Gastroesophageal sphincter (tissue), 4 donors: ENCODE data around the gene GABPB1. TPM values are rescaled to one million over a fixed set of nuclear protein-coding genes. Genes with fewer than 3 reads are reported as not detected.

ENCODE experiments used
- ATAC-seq: fragments of 150-250 bp; one replicate; pipeline ENCODE4 v1.9.1; 2016; ENCODE audit warnings: mild to moderate bottlenecking, moderate library complexity
- H3K27ac ChIP-seq, 4 donors: fragments of 200-600 bp; sonication (generic) in 3 of 4; 1 replicate in 3 of 4; 2 replicates in 1 of 4; pipeline ENCODE4 v1.5.1; 2016 to 2019
- H3K27me3 ChIP-seq: fragments of 200-600 bp; sonication (generic); one replicate; pipeline ENCODE4 v1.5.1; 2019
- H3K36me3 ChIP-seq, 2 donors: fragments of 200-600 bp; sonication (generic); one replicate each; pipeline ENCODE4 v1.5.1; 2019; ENCODE audit warnings: control low read depth in 1 of 2
- H3K4me1 ChIP-seq, 3 donors: fragments of 200-600 bp; sonication (generic); 1 replicate in 2 of 3; 2 replicates in 1 of 3; pipeline ENCODE4 v1.5.1; 2016 to 2019; ENCODE audit warnings: control low read depth in 2 of 3
- H3K4me3 ChIP-seq, 2 donors: fragments of 200-600 bp; sonication (generic); one replicate each; pipeline ENCODE4 v1.5.1; 2019; ENCODE audit warnings: mild to moderate bottlenecking in 1 of 2, moderate library complexity in 1 of 2
- H3K9me3 ChIP-seq, 3 donors: fragments of 200-600 bp; sonication (generic); one replicate each; pipeline ENCODE4 v1.5.1; 2017 to 2019; ENCODE audit warnings: control low read depth in 2 of 3
- CTCF ChIP-seq, 4 experiments: fragments of 200-600 bp in 2 of 4; fragments of 450-650 bp in 2 of 4; sonication (generic) in 1 of 4; IDR thresholded peaks; one replicate each; pipeline ENCODE4 v1.5.1; 2017 to 2019; ENCODE audit warnings: antibody characterized with exemption in 4 of 4, mild to moderate bottlenecking in 2 of 4, moderate library complexity in 2 of 4
- EP300 ChIP-seq: sonication (generic); formaldehyde crosslinking; IDR thresholded peaks from one replicate; pipeline ENCODE4 v1.6.1; 2017; ENCODE audit warnings: antibody characterized with exemption, mild to moderate bottlenecking
- POLR2A ChIP-seq, 2 donors: fragments of 450-650 bp; IDR thresholded peaks; one replicate each; pipeline ENCODE4 v1.6.1; 2017; ENCODE audit warnings: antibody characterized with exemption in 2 of 2, mild to moderate bottlenecking in 2 of 2, moderate library complexity in 1 of 2
- POLR2AphosphoS5 ChIP-seq: sonication (generic); formaldehyde crosslinking; IDR thresholded peaks from one replicate; pipeline ENCODE4 v1.6.1; 2017; ENCODE audit warnings: antibody characterized with exemption
- WGBS, 2 donors: methylation state at CpG; one replicate each; pipeline ENCODE4 v1.1.5; 2018; ENCODE audit warnings: low coverage in 1 of 2; 5-methylcytosine and 5-hydroxymethylcytosine counted together
- total RNA-seq, 4 donors: library from RNA; depleted of rRNA; stranded (reverse); fragments of >200 nt; gene quantifications; one replicate each; pipeline ENCODE4 v1.1.0, GENCODE V29; 2016

Gene GABPB1
- total RNA-seq, 4 donors from 2014 or later: 15.8 to 26.1 (median 17.8) TPM

DNA sequence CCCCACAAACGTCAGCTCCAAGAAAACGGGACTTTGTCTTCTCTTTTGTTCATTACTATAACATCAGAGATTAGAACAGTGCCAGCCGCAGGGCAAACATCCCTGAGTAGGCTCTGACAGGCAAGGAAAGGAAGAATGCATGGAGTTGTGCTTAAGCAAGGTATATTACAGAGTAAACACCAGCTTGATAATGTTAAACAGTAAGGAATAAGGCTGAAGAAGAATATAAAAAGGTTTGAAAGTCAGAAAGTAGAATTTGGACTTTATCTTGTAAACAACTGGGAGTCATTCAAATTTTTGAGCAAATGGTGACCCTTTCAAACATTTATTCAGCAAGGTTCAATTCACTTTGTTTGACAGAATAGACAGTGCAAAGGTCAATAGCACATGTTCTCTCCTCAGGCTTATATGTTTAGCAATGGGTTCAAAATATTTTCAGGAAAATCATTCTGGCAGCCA lies 11.0 kb downstream of the GABPB1 start:
- Histone ChIP-seq H3K27ac (no peak overlapping the region), H3K4me1 (peaks cover 0 to 21% (median 1%) of the 10 kb centered on the region in 3 donors), H3K4me3 (no peak overlapping the region), H3K9me3 (no peaks in the 10 kb centered on the region), H3K27me3 (no peaks in the 10 kb centered on the region), H3K36me3 (no peaks in the 10 kb centered on the region)
- no peak for TF ChIP-seq POLR2A (IDR thresholded peaks at IDR 0.05)
- TF ChIP-seq CTCF (IDR thresholded peaks at IDR 0.05): no peak
- no peak for TF ChIP-seq EP300
- no peak for TF ChIP-seq POLR2AphosphoS5
- 43% methylated on average over 3 of the region's 3 CpGs; no CpG with 5 or more reads in 1 of the 2 donors for WGBS, 2 donors
- no peak for ATAC-seq

DNA sequence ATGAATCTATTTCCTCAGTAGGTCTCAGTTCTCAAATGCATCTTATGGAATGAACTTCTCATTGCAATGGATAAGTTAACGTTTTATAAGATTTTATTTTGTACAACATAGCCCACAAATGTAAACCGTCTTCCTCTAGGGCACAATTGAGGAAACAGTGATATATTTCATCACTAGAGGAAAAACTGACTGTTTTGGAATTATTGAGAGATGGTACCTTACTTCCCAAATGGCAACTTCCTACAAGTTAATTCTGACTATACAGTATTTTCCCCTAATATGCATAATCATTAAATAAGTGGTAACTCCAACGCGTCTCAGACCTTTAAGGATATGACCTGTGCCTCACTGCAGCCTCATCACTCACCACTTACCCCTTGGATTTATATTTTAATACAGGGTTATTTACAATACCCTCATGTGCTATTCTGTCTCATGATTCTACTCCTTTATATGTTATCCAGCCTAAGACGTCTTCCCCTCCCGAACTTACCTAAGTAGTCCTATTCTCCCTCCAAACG lies 13.3 kb downstream of the GABPB1 start:
- Histone ChIP-seq H3K4me1 (peaks cover 0 to 11% (median 0%) of the 10 kb centered on the region in 3 donors), H3K9me3 (no peaks in the 10 kb centered on the region), H3K36me3 (peaks cover 0 to 6% of the 10 kb centered on the region in 2 donors), H3K27me3 (no peaks in the 10 kb centered on the region), H3K4me3 (no peak overlapping the region), H3K27ac (no peak overlapping the region)
- TF ChIP-seq POLR2A (IDR thresholded peaks at IDR 0.05) (no peak), EP300 (no peak), POLR2AphosphoS5 (no peak), CTCF (IDR thresholded peaks at IDR 0.05) (no peak)
- WGBS, 2 donors: 58 to 68% methylated on average over 7 of the region's 7 CpGs
- ATAC-seq: no peak

DNA sequence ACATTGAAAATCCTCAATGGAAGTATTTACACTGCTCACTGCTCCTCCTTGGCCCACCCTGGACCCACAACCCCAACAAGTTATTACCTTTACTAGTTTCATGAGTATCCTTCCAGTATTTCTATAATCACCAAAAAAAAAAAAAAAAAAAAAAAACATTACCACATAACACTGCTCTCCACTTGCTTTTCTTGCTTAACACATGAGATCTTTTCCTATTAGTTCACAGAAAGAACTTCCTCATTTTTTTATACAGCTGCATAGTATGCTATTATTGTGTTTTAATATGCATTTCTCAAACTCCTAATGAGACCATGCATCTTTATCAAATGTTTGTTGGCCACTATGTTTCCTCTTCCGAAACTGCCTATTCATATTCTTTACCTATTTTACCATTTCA lies 14.6 kb downstream of the GABPB1 start:
- Histone ChIP-seq H3K4me3 (no peak overlapping the region), H3K9me3 (no peaks in the 10 kb centered on the region), H3K36me3 (peaks cover 0 to 6% of the 10 kb centered on the region in 2 donors), H3K4me1 (peaks cover 0 to 11% (median 0%) of the 10 kb centered on the region in 3 donors), H3K27me3 (no peaks in the 10 kb centered on the region), H3K27ac (no peak overlapping the region)
- TF ChIP-seq POLR2A (IDR thresholded peaks at IDR 0.05) (no peak), CTCF (IDR thresholded peaks at IDR 0.05) (no peak), POLR2AphosphoS5 (no peak), EP300 (no peak)
- WGBS, 2 donors: 100% methylated on average over 1 of the region's 1 CpG
- no peak for ATAC-seq

DNA sequence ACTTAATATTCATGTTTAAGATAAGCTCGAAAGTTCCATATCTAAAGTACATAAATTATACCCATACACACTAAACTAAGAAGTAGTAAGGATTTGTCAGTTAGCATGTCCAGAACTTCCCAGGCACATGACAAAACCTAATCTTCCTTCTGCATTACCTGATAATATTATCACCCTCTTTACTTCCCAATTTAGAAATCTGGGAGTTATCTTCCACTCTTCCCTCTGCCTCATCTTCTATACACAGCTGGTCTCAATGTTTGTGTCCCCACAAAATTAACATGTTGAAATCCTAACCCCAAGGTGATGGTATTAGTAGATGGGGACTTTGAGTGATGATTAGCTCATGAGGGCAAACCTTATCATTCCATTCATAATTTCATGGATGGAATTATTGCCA lies 15.3 kb downstream of the GABPB1 start:
- Histone ChIP-seq H3K4me3 (no peak overlapping the region), H3K27ac (no peak overlapping the region), H3K4me1 (peaks cover 0 to 11% (median 0%) of the 10 kb centered on the region in 3 donors), H3K27me3 (no peaks in the 10 kb centered on the region), H3K9me3 (no peaks in the 10 kb centered on the region), H3K36me3 (peaks cover 0 to 6% of the 10 kb centered on the region in 2 donors)
- WGBS, 2 donors: 80 to 87% methylated on average over 1 of the region's 1 CpG
- no peak for TF ChIP-seq POLR2A (IDR thresholded peaks at IDR 0.05)
- no peak for TF ChIP-seq EP300
- TF ChIP-seq CTCF (IDR thresholded peaks at IDR 0.05): no peak
- TF ChIP-seq POLR2AphosphoS5: no peak
- ATAC-seq: no peak

GRCh38 chr15:50335251-50335650 lies 19.7 kb downstream of the GABPB1 start:
- Histone ChIP-seq H3K4me1 (no peaks in the 10 kb centered on the region), H3K27me3 (no peaks in the 10 kb centered on the region), H3K9me3 (no peaks in the 10 kb centered on the region), H3K27ac (no peak overlapping the region), H3K36me3 (peaks cover 0 to 6% of the 10 kb centered on the region in 2 donors), H3K4me3 (no peak overlapping the region)
- WGBS, 2 donors: 90 to 100% methylated on average over 3 of the region's 4 CpGs
- TF ChIP-seq POLR2AphosphoS5 (no peak), POLR2A (IDR thresholded peaks at IDR 0.05) (no peak), CTCF (IDR thresholded peaks at IDR 0.05) (no peak), EP300 (no peak)
- ATAC-seq: no peak
